GM19099 (cell line): Measurements from ENCODE around the gene CKS1B.

Source experiments
- POLR2A ChIP-seq: IDR thresholded peaks from 3 replicates; pipeline ENCODE4 v1.6.1; 2011; ENCODE audit warnings: low read depth; ENCODE audit not compliant: insufficient read length; ENCODE audit errors: extremely low read depth

CKS1B gene

GRCh38 chr1:154988058-154988954 lies 13.8 kb downstream of the CKS1B start:
- TF ChIP-seq POLR2A = no peak

DNA sequence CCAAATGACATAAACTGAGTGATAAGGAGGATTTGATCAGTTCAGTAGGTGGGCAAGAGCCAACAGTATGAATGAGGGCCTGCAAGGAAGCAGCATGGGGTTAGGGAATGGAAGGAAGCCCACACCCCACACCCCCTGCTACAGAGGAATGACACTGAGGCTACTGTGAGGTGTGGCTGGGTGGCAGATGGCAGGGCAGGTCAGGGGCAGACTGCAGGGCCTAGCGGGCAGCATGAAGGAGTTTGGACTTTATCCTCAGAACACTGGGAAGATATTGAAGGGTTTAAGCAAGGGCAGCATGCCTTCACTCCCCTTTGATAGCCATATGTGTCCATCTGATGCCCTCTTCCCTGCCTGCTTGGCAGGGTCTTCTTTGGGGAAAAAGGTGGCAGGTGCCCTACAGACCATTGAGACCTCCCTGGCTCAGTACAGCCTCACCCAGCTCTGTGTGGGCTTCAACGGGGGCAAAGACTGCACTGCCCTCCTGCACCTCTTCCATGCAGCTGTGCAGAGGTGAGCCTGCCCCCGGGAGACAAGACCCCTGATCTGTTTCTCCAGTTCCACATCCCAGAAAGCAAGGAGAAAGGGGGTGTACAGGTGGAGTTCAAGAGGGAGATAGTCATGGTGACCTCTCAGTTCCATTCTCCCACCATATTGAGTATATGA lies 14.8 kb downstream of the CKS1B start:
- no peak for TF ChIP-seq POLR2A

- no peak for TF ChIP-seq POLR2A
Observed at GRCh38 chr1:154990276-154990675, 15.8 kb downstream of the CKS1B start.

GRCh38 chr1:154992721-154993571 lies 18.5 kb downstream of the CKS1B start:
- TF ChIP-seq POLR2A = no peak

- no peak for TF ChIP-seq POLR2A
Observed at GRCh38 chr1:154993572-154994268, 19.2 kb downstream of the CKS1B start, which contains the start of gene LENEP. TSS of gene LENEP (plus strand) at chr1:154993586. CDS start at chr1:154993608, 22 bp downstream.

DNA sequence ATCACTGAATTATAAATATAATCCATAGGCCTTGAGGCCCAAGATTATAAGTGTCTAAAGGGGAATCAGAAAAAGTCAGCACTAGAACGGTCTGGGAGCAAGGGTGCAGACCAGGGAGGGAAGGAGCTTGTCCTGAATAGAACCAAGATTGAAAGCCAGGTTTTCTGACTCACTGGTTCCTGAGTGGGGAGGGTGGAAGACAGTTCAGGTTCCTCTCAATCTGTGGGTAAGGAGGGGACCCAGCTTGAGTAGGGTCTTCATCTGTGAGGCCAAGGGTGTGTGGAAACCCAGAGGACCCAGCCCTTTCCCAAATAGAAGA lies 19.7 kb downstream of the CKS1B start:
- no peak for TF ChIP-seq POLR2A

- no peak for TF ChIP-seq POLR2A
Observed at GRCh38 chr1:154994591-154994990, 20.1 kb downstream of the CKS1B start.

DNA sequence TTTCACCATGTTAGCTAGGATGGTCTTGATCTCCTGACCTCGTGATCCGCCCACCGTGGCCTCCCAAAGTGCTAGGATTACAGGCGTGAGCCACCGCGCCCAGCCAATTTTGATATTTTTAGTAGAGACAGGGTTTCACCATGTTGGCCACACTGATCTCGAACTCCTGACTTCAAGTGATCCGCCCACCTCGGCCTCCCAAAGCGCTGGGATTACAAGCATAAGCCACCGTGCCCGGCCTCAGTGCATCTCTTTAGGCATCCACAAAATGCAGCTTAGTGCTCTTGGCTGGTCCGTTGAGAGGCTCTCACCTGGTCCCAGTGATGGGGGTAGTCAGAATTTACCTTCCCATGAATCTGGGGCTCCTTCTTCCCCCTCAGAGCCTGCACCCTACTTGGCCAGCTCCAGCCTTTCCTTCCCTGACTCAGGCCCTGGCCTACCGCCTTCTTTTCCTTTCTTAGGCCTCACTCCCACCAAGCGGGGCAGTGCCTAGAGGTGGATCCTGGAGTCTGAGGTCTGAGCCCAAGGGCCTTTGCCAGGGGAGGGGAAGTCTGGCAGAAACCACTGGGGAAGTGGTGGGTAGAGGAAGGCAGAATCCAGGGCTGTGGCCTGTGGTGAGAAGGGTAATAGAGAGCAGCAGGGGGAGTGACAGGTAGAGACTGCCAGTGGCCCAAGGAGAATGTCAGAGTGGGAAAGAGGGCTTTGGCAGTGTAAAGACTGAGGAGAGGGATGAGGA lies 22.7 kb downstream of the CKS1B start:
- TF ChIP-seq POLR2A = no peak

- TF ChIP-seq POLR2A = no peak
Observed at GRCh38 chr1:154998201-154998780, 23.8 kb downstream of the CKS1B start.

- peak; percentile 63 for TF ChIP-seq POLR2A
Observed at GRCh38 chr1:154998818-154999570, 24.5 kb downstream of the CKS1B start.

GRCh38 chr1:154999571-155000410 lies 25.3 kb downstream of the CKS1B start:
- no peak for TF ChIP-seq POLR2A

DNA sequence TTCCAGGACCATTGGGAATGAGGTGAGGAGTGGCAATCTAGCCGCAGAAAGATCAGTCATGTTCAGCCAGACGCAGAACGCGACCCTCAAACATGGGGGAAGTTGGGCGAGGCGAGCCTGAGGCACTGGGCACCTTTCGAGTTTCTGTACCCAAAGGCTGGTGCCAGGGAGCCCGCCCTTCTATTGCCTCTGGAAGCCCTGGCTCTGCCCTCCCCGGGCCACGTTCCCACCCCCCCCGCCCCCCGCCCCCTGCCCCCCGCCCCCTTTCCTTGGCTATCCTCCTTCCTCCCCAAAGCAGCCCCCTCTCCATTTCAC lies 25.9 kb downstream of the CKS1B start:
- TF ChIP-seq POLR2A = no peak
